ENCODE data around the gene SAMM50. TPM values are rescaled to one million over a fixed set of nuclear protein-coding genes. Genes with fewer than 3 reads are reported as not detected.

SAMM50 gene
- total and polyA plus RNA-seq, 10 donors = 17.8 to 35.5 (median 28.0) TPM

GRCh38 chr22:43923631-43924464, 31.4 kb upstream of the SAMM50 start, which contains the start of gene PNPLA3:
Gene PNPLA3, plus strand, starts transcription at chr22:43923805. Its CDS starts 107 bp downstream, at chr22:43923912.
- intact Hi-C loops (cut with DNase I; ENCODE audit: low total_unique reads) = no loop called here
- no peaks in the 10 kb centered on the region for H3K9me3 ChIP-seq
- DNase-seq = peak; percentile 89
- peak within 1 kb of the TSS in 2 of 8 donors; percentile 5 to 36 for H3K27ac ChIP-seq
- peak within 1 kb of the TSS; percentile 52 to 86 (median 62) for H3K4me3 ChIP-seq
- peaks cover 0 to 22% (median 17%) of the 10 kb centered on the region in 6 donors for H3K4me1 ChIP-seq
- peak in 1 of 11 experiments; percentile 5 for TF ChIP-seq CTCF (IDR thresholded peaks at IDR 0.05 in 8 of 11, conservative IDR thresholded peaks at IDR 0.05 in 3 of 11)
- peak; percentile 56 to 81 (median 75) for TF ChIP-seq POLR2AphosphoS5 (IDR thresholded peaks at IDR 0.05)
- no peak for TF ChIP-seq POLR2A (IDR thresholded peaks at IDR 0.05)
- H3K36me3 ChIP-seq = no peaks in the 10 kb centered on the region
- H3K27me3 ChIP-seq (replicated peaks in 1 of 7) = peaks cover 0 to 72% (median 23%) of the 10 kb centered on the region in 7 donors
- 2 to 3% (median 2%) methylated on average over 36 to 100 of the region's 100 CpGs for WGBS, 5 donors

GRCh38 chr22:43924877-43925276, 30.4 kb upstream of the SAMM50 start:
- H3K27me3 ChIP-seq (replicated peaks in 1 of 7) = peaks cover 0 to 62% (median 23%) of the 10 kb centered on the region in 7 donors
- TF ChIP-seq POLR2A (IDR thresholded peaks at IDR 0.05) (no peak), POLR2AphosphoS5 (IDR thresholded peaks at IDR 0.05) (no peak), CTCF (IDR thresholded peaks at IDR 0.05 in 8 of 11, conservative IDR thresholded peaks at IDR 0.05 in 3 of 11) (no peak)
- H3K4me3 ChIP-seq = peak overlapping the region in 1 of 8 donors; percentile 86
- no peaks in the 10 kb centered on the region for H3K36me3 ChIP-seq
- no peak for DNase-seq
- no peaks in the 10 kb centered on the region for H3K9me3 ChIP-seq
- no peak overlapping the region for H3K27ac ChIP-seq
- 58 to 71% (median 67%) methylated on average over 7 of the region's 7 CpGs for WGBS, 5 donors
- intact Hi-C loops (cut with DNase I; ENCODE audit: low total_unique reads) = no loop called here
- peaks cover 0 to 22% (median 17%) of the 10 kb centered on the region in 6 donors for H3K4me1 ChIP-seq

GRCh38 chr22:43925433-43926348, 29.6 kb upstream of the SAMM50 start:
- intact Hi-C loops (cut with DNase I; ENCODE audit: low total_unique reads) = no loop called here
- no peak overlapping the region for H3K27ac ChIP-seq
- no peaks in the 10 kb centered on the region for H3K9me3 ChIP-seq
- DNase-seq = no peak
- TF ChIP-seq CTCF (IDR thresholded peaks at IDR 0.05 in 8 of 11, conservative IDR thresholded peaks at IDR 0.05 in 3 of 11) = no peak
- TF ChIP-seq POLR2AphosphoS5 (IDR thresholded peaks at IDR 0.05) = no peak
- no peak for TF ChIP-seq POLR2A (IDR thresholded peaks at IDR 0.05)
- peaks cover 0 to 54% (median 23%) of the 10 kb centered on the region in 7 donors for H3K27me3 ChIP-seq (replicated peaks in 1 of 7)
- peaks cover 0 to 22% (median 17%) of the 10 kb centered on the region in 6 donors for H3K4me1 ChIP-seq
- no peaks in the 10 kb centered on the region for H3K36me3 ChIP-seq
- H3K4me3 ChIP-seq = no peak overlapping the region
- 68 to 80% (median 74%) methylated on average over 4 to 6 of the region's 6 CpGs for WGBS, 5 donors
